ENCODE results near the gene HECW1.
"Not testable (repeated sequence)": the region's sequence is repeated elsewhere in the genome, so short reads cannot be mapped to it uniquely, and the experiment has no call there.

HECW1 gene

DNA sequence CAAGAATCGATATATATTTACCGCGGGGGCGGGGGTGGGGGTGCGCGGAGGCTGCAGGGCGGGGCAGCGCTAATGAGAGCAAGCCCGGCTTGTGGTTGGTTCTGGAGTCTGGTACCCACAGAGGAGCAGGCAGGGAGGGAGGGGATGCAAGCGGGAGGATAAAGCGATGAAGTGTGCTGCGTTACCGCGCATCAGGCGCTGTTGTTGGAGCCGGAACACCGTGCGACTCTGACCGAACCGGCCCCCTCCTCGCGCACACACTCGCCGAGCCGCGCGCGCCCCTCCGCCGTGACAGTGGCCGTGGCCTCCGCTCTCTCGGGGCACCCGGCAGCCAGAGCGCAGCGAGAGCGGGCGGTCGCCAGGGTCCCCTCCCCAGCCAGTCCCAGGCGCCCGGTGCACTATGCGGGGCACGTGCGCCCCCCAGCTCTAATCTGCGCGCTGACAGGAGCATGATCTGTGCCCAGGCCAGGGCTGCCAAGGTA is at the start of gene HECW1:
Gene HECW1, plus strand, starts transcription at position 189 of the 482 bp plus-strand sequence. CDS start 131,259 bp downstream, outside the sequence.
- peak; percentile 10 for DNase-seq

DNA sequence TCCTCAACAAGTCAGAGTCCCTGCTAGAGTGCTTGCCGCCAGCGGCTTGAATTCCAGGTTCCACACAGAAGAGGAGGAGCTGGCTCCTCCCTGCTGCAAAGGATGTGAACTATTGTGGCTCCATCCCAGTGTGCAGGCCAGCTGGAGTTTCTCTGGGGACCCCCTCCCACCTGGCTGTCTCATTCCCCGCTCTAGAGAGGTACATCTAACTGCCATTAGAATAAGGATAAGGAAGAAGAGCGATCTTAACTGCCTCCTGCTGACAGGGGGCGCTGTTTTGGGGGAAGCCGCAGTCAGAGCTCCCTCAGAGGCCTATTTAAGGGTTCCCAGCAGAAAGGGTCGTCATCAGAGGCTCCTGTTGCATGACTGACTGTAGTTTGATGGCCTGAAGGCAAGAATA is 40.8 kb upstream of the HECW1 start:
- DNase-seq = peak; percentile 41

DNA sequence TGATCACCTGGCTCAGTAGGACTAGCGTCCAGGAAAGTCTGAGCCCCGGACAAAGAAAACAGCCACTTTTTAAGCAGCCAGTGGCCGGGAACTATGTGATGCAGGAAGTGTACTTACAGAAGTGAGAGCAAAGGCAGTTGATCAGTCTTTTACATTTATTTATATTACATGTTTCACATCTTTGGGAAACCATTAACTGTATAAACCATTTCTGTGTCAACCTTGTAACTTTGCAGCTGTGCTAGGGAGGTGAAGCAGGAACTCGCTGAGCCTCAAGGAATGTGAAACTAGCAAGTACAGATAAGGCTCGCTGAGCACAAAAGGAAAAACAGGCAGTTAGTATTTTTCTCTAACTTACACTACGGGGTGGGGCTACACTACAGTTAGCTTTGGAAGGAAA is 39.9 kb upstream of the HECW1 start:
- DNase-seq = no peak

DNA sequence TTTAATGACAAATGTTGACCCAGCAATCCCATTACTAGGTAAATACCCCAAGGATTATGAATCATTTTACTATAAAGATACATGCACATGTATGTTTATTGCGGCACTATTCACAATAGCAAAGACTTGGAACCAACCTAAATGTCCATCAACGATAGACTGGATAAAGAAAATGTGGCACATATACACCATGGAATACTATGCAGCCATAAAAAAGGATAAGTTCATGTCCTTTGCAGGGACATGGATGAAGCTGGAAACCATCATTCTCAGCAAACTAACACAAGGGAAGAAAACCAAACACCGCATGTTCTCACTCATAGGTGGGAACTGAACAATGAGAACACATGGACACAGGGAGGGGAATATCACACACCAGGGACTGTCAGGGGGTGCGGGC is 38.6 kb upstream of the HECW1 start:
- DNase-seq = not testable (repeated sequence)

DNA sequence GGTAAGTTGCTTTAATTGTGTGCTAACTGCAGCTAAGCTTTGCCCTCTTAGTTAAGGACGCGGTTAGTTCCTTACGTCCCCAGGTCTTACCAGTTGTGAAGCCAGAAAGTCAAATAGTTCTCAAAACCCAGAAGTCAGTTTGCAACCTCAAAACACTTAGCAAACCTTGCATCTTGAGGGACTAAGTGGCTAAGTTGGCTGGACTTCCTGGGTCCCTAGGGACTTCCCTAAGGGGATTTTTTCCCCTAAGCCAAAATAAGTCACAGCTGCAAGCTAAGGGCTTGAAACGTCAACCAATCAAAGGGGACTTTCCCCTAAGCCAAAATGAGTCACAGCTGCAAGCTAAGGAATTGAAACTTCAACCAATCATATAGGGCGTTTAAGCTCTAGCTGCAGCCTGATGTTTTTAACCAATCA is 36.2 kb upstream of the HECW1 start:
- peak; percentile 23 for DNase-seq

DNA sequence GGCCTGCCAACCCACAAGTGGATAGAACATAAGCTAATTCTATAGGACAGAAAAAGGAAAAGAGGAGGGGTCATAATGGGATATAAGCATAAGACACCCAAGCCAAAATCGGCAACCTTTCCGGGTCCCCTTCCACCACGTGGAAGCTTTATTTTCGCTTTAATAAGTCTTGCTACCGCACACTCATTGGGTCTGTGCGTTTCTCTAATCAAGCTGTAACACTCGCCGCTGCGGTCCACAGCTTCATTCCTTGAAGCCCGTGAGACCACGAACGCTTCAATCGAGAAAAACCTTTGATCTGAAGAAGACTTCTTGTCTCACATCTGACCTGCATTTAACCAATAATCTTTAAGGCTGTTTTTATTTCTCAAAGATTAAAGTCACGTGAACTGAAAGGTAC is 35.8 kb upstream of the HECW1 start:
- DNase-seq = no peak

DNA sequence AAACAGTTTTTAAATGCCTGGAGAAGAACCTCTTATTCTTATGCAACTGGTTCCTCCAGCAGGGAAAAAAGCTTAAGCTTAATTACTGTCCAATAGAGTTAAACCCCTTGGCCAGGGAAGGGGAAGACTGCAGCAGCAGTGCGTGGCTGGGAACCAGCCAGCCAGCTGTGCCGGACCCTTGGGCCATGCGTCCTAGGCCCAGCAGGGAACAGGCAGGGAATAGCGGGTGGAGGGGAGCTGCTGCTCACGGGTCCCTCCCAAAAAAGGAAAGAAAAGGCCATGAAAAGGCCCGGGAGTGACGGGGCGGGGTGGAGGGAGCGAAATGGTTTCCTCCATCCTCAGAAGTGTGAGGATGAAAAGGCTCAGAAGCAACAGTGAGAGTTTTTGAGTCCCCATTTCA is 35.2 kb upstream of the HECW1 start:
- DNase-seq = no peak

DNA sequence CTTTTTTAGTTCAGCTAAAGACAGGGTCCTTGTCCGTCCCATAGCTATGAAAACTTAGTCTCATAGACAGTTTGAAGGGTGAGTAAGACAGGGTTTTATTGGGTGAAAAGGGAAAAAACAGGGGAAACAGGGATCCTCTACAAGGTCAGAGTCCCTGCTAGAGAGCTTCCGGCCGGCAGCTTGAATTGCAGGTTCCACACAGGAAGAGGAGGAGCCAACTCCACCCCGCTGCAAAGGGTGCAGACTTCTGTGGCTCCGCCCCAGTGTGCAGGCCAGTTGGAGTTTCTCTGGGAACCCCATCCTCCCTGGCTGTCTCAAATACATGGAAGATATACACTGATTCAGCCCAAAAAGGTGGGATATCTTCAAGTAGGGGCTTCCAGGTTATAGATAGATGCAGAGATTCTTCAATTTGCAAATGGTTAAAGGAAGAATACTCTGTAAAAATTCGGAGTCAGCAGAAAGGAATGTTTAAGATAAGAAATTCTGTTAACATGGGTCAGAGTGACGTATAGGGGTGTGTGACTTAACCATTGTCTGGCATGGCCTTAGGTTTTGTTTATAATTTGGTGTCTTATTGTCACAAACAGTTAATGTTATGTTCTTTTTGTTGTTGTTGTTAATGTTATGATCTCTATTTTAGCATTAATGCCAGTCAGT is 34.6 kb upstream of the HECW1 start:
- DNase-seq = peak; percentile 4

DNA sequence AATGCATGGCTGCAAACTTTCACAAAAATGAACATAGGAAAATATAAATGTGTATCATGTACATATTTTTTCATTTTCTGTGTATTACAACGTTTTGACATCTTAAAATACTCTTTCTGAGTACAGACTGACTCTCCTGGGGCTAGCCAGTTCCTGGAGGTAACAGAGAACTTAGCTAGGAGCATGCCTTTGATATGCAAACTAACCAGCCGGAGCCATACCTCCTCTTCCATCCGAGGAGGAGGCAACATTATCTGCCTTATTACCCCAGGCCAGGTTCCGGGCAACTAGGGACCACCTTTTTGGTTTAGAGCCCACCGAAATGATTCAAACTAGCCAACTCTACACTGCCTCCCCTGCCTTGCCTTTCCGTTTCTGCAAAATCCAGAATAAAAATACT is 33.7 kb upstream of the HECW1 start:
- DNase-seq = no peak

DNA sequence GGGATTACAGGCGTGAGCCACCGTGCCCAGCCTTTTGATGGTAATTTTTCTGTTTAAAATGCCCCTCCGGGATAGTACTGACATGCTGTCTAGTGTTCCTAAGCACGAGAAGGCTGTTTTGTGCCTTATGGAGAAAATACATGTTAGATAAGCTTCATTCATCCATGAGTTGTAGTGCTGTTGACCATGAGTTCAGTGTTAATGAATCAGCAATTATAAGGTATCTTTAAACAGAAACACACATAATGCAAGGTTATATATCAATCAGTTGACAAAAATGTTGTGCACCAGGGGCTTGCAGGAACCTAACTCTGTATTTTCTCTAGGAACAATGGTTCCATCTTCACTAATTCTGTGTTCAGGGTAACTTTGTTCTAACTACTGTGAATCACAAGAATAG is 30.8 kb upstream of the HECW1 start:
- no peak for DNase-seq

DNA sequence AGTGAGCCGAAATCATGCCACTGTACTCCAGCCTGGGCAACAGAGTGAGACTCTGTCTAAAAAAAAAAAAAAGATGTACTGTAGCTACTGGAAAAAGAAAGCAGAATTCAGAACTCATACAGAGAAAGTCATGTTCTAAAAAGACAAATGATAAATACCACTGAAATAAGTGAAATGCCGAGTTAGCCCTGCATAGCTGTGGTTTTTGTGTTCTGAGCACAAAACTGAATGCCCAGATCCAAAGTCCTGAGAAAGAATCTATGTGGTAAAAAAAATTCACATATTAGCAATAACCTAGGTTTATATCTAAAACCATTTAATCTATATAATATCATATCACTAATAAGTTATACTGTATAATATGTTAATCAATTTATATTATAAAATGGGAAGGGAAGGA is 29.3 kb upstream of the HECW1 start:
- DNase-seq = no peak

DNA sequence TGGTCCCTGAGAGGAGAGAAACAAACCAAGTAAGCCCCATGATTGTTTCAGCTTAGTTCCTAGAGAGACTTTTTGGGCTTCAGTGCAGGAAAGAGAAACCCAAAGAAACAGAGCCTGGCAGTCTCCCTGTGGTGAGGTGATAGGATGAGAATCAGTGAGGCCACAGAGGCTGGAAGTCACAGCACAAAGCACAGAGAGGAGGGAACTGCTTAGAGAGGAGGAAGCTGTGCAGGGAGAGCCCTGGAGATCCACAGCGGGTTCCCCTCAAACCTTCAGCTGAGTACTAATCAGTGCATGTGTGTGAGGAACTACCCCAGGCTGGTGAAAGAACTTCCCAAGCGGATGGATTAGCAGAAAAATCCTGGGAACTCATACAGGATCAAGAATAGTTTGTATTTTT is 27.4 kb upstream of the HECW1 start:
- no peak for DNase-seq

DNA sequence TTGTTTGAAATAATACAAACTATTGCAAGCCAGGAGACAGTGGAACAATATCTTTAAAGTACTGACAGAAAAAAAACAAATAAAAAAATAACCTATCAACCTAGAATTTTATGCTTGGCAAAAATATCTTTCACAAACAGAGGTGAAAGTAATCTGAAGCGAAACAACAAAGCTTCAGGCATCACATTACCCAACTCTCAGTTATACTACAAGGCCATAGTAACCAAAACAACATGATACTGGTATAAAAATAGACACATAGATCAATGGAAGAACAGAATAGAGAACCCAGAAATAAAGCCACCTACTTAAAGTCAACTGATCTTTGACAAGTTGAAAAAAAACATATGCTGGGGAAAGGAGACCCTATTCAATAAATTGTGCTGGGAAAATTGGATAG is 26.5 kb upstream of the HECW1 start:
- DNase-seq = no peak

DNA sequence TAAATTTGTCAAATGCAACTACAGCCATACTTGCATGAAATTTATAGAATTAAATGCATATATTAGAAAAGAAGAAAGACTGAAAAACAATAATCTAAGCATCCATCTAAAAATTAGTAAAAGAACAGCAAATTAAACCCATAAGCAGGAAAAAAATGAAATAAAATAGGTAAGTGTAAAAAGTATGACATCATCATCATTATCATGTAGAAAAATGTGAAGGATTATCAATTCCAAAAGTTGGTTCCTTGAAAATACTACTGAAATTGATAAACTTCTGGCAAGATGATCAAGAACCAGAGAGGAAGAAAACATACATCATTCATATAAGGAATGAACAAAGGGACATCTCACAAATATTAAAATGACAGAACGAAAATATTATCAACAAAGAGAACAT is 19.6 kb upstream of the HECW1 start:
- no peak for DNase-seq

DNA sequence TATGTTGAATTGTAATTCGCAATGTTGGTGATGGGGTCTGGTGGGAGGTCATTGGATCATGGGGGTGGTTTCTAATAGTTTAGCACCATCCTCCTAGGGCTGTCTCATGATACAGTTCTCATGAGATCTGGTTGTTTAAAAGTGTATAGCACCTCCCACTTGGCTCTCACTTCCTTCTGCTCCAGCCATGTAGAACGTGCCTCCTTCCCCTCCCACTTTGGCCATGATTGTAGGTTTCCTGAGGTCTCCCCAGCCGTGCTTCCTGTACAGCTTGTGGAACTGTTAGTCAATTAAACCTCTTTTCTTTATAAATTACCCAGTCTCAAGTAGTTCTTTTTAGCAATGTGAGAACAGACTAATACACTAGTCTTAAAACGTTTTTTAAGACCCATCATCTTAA is 15.6 kb upstream of the HECW1 start:
- DNase-seq = no peak

DNA sequence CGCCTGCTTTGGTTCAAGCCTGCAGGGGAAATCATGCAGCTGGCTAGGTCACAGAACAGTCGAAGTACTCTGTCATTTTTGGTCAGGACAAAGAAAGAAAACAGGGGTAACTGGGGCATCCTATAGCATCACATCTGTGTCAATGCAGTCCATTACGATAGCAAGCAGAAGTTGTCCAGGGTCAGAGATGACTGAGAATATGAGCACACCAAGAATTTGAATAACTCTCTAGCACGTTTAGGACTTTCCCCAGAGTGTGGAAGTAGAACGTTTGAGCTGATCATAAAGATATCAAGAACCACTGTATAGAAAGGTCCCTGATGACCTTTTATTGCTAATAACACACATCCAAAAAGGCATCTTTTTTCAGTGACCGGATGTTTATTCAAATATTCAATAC is 12.7 kb upstream of the HECW1 start:
- no peak for DNase-seq

DNA sequence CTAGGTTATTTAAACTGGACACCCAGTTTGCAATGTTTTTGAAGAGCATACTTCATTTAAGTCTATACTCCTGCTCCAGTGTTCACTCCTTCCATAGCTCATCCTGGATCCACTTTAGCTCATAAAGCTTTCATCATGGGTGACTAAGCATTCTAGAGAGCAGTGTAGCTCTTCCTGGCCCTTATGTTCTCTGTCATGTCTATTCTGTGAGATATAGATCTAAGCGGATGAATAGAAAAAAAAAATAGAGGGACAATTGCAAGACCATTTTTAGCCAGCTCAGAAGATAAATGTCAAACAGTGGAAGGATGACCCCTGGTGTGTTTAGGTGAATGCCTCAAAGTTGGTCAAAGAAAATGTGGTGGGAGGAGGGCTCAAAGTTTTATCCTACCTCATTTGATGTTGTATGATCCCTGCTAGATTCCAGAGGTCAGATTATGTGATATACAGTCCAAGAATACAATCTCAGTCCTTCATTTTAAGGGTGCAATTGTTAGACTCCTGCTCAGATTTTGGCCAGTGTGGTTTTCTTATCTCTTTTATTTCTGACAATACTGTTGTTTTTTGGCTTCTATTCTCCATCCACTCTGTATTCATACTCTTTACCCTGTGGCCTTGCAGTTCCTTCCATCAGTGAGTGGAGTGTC is 7.5 kb upstream of the HECW1 start:
- no peak for DNase-seq

DNA sequence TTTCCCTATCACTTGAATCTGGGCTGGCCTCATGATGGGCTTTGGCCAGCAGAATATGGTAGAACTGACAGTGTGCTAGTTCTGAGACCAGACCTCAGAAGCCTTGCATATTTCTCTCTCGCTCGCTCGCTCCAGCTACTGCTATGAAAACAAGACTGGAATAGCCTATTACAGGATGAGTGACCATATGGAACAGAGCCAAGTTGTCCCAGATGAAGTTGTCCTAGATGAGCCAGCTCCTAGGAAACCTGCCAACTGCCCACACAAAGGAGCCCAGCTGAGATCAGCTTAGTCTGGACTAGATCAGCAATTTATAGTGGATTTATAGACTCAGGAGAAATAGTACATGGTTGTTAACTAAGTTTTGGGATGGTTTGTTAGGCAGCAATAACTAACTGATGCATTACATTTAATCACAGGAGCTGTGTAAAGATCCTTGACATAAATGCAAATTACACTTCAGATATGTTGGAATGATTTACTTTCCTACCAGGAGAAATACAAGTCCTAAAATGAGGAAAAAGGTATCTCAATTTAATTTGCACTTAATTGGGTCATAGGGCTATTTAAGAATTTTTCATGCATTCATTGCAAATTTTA is 6.8 kb upstream of the HECW1 start:
- no peak for DNase-seq

DNA sequence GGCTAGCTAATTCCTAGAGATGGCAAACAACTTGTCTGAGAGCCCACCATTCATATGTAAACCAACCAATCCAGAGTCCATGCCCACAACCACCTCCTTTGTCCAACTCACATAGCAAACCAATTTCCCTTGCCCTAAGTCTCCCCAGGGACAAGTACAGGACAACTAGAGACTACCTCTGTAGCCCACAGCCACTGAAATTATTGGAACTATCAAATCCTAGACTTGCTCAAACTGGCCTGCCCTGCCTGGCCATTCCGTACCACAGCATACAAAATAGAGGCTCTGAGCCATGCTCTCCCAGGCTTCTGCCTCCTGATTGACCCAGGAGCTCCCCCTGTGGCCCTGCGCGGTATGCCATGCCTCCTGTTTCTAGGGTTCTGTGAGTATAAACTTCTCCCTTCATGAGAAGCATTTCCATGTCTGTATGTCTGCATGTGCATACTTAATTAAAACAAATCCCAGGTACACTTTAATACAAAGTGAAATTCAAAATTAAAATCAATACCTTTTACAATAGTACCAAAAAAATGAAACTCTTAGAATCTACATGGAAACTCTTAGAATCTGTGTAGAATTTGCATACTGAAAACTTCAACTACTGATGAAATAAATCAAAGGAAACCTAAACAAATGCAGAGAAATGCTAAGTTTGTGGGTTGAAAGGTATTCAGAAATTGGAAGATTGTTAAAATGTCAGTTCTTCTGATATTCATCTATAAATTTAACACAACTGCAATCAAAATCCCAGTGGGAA is 4.0 kb upstream of the HECW1 start:
- peak; percentile 77 for DNase-seq

DNA sequence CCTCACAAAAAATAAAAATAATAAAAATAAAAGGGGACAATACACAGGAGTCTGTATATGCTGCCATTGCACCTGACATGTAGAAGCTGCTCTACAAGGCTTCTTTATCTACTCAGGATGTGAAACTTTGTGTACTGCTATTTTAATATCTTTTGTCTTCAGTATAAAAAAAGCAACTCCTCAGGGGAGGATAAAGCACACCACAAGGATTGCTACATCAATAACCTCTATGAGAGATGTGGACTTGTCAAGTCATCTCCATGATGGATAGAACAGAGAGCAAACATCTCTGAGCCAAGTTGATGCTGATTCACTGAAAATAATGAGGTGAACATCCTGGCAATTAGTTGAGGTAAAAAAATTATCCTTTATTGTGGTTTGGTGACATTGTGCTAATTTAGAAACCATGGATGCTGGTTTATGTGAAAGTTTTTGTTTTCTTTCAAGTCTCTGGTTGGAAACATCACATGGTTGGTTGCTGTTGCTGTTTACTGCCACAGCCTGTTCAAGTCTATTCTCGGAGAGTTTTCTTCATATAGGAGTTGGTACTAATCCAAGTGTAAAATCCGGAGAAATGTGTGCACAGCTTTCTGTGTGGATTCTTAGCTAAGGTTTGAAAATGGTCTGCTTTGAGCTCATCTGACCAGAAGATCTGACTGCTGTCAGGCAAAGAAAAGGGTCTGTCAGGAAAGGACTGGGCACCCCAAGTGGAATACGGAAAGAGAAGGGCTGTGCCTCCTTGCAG is 1.5 kb upstream of the HECW1 start:
- no peak for DNase-seq

DNA sequence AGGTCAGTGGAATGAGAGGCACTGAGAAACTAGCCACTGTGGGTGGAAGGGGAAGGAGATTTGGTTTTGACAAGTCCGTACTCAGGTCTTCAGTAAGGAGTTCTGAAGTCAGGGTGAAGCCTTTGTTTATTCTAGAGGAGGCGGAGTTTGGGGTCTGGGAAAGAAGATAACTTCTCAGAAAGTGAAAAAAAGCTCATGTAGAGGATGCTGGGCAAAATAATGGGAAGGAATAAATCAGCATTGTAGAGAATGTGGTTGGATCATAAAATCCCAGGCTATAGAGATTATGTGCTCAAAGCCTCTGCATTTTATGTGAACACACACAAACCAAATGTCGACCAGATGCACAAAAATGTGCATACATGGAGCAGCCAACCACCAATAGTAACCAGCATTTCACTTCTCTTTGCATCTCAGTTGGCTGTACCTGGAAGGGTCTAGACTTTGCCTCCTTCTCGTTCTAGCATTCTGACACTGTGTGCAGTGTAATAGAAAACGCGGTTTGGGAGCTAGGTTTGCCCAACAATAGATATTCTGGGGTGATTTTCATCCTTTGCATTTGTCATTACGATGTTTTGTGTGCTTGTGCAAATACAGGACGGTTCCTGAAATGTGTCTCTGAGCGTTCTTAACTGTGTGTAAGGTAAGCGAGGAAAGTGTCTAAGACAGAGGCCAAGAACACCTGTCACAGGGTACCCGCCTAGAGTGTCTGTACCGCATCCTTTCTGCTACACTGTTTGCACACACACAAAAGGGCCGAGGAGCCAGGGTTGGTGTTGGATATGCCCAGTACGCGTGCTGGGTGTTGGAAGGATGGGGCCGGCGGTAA is 603 bp upstream of the HECW1 start:
- peak; percentile 3 for DNase-seq
